H1 (cell line): ENCODE data around the gene BAIAP2L2. TPM values are rescaled to one million over a fixed set of nuclear protein-coding genes. Genes with fewer than 3 reads are reported as not detected.

Source experiments
- HDAC2 ChIP-seq, 2 experiments: fragments of 300-600 bp in 1 of 2; sonication (generic) in 1 of 2; IDR thresholded peaks; 2 replicates each; pipeline ENCODE4 v1.6.1; 2011 to 2012; ENCODE audit warnings: low read depth in 2 of 2, low read length in 2 of 2, mild to moderate bottlenecking in 2 of 2, moderate library complexity in 2 of 2, borderline replicate concordance in 1 of 2, inconsistent platforms in 1 of 2
- POLR2A ChIP-seq, 2 experiments: IDR thresholded peaks; 1 replicate in 1 of 2; 2 replicates in 1 of 2; pipeline ENCODE4 v1.6.1; 2011; ENCODE audit warnings: low read depth in 2 of 2, low read length in 2 of 2, mild to moderate bottlenecking in 2 of 2; ENCODE audit errors: control extremely low read depth in 1 of 2
- YY1 ChIP-seq: IDR thresholded peaks from 2 replicates; pipeline ENCODE4 v1.6.1; 2011; ENCODE audit warnings: low read depth, mild to moderate bottlenecking, low read length
- polyA plus RNA-seq, 7 experiments: library from polyadenylated mRNA; depleted of rRNA in 3 of 7; stranded (reverse) in 5 of 7; unstranded in 2 of 7; fragments of >200 nt in 5 of 7; fragments of 200-250 nt in 2 of 7; gene quantifications; 1 replicate in 5 of 7; 2 replicates in 1 of 7; 4 replicates in 1 of 7; pipeline versions ENCODE4 v1.2.1 to v1.2.3, GENCODE V29; 2011 to 2013; ENCODE audit warnings: missing spikeins in 2 of 7, mixed read lengths in 2 of 7
- total RNA-seq: library from RNA; stranded (reverse); fragmentation: NEBNext Ultra II Directional; extraction: Animal tissue kit (Norgen Biotek cat#: 25700); gene quantifications from 2 replicates; pipeline ENCODE4 v1.2.1, GENCODE V29; 2021

BAIAP2L2 gene
- total and polyA plus RNA-seq, 2 of the 8 experiments (the other 6 are each of a cell fraction or from before 2014, with no cell fraction given), result 5.4 to 10.0 TPM

- TF ChIP-seq POLR2A (IDR thresholded peaks at IDR 0.05; ENCODE audit: control extremely low read depth in 1 of 2, low read depth in 2 of 2, low read length in 2 of 2), result no peak
- TF ChIP-seq YY1, result no peak
- no peak for TF ChIP-seq HDAC2 (IDR thresholded peaks at IDR 0.05; ENCODE audit: borderline replicate concordance in 1 of 2, low read depth in 2 of 2, low read length in 2 of 2)
These were observed 1.9 kb upstream of the BAIAP2L2 start (continued) for GRCh38 chr22:38112381-38112780.
